ENCODE measurements around the gene SDCBP2. TPM values are rescaled to one million over a fixed set of nuclear protein-coding genes. Genes with fewer than 3 reads are reported as not detected.

SDCBP2 gene
- total RNA-seq, 1 donor from 2014 or later, result 2.2 TPM

DNA sequence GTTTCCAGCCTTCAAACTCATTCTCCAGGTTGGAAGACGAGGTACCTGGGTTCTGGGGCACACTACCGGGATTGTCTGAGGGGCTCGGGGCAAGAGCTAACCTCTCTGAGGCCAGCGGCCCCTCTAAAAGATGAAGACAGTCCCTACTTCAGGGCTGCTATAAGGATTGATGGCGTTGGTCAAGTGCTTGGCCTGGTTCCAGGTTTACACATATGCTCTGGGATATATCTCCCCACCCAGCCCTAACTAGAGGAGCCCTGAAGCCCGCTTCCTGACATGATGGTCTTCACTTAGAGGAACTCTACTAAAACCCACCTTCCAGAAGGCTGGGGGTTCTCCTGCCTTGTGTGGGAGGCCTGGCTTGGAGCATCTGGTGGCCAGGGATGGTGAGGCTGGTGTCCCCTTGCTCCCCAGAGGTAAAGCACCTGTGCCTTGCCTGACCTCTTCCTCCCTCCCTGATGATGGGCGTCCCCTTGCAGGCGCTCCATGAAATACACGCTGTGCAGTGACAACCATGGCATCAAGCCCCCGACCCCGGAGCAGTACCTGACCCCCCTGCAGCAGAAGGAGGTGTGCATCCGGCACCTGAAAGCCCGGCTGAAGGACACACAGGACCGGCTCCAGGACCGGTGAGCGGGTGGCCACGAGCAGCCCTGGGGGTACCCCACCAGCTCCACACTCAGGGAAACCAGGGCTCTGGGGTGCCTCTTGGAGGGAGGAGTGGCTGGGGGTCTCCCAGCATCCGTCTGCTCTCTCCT is 28.7 kb downstream of the SDCBP2 start:
- peak overlapping the region; percentile 67 for H3K4me3 Mint-ChIP-seq
- peaks cover 4% of the 10 kb centered on the region for H3K36me3 Mint-ChIP-seq (ENCODE audit: low read depth)
- H3K4me1 Mint-ChIP-seq (ENCODE audit: low read depth), result peaks cover 27% of the 10 kb centered on the region
- intact Hi-C loops (cut with micrococcal nuclease), result loop anchor here (5.0 kb wide), 1 partner anchor 73 kb away; the partner anchor contains the start of gene RAD21L1
- no peak overlapping the region for H3K27ac Mint-ChIP-seq
- no peaks in the 10 kb centered on the region for H3K27me3 Mint-ChIP-seq (ENCODE audit: insufficient read depth)
- no peaks in the 10 kb centered on the region for H3K9me3 Mint-ChIP-seq
- no peak for DNase-seq (ENCODE audit: low spot score)

GRCh38 chr20:1299522-1299921 is 29.4 kb downstream of the SDCBP2 start:
- Mint-ChIP-seq H3K36me3 (ENCODE audit: low read depth) (peaks cover 4% of the 10 kb centered on the region), H3K4me3 (no peak overlapping the region), H3K27ac (no peak overlapping the region), H3K4me1 (ENCODE audit: low read depth) (peaks cover 27% of the 10 kb centered on the region), H3K27me3 (ENCODE audit: insufficient read depth) (no peaks in the 10 kb centered on the region), H3K9me3 (no peaks in the 10 kb centered on the region)
- intact Hi-C loops (cut with micrococcal nuclease), result no loop called here
- DNase-seq (ENCODE audit: low spot score), result no peak

DNA sequence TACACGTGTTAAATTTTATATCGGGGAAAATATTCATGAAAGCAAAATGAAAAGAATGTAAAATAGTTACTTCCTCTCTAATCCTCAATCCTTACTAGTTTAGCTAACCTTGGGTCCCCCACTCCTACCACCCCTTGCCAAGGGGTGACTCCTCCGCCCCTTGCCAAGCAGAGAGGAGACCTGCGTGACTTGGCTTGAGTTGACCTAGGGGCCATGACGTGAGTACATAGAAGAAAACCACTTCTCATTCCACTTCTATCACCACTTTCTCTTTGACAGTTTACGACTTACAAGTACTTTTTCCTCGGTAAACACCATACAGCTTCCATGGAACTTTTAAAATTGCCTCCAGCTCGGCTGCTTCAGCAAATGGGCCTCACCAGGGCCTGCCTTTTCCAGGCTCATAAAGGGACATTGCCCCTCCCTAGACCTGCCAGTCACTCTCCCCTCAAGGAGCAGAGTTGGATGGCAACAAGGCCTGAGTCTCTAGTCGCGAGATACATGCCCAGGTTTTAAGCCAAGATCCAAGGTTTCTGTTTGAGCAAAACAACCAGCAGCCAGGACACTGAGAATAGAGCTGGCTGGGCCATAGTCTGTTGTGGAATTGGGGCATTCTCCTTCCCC is 29.9 kb downstream of the SDCBP2 start:
- intact Hi-C loops (cut with micrococcal nuclease), result no loop called here
- H3K4me1 Mint-ChIP-seq (ENCODE audit: low read depth), result peaks cover 27% of the 10 kb centered on the region
- H3K27ac Mint-ChIP-seq, result no peak overlapping the region
- peaks cover 4% of the 10 kb centered on the region for H3K36me3 Mint-ChIP-seq (ENCODE audit: low read depth)
- H3K27me3 Mint-ChIP-seq (ENCODE audit: insufficient read depth), result no peaks in the 10 kb centered on the region
- H3K9me3 Mint-ChIP-seq, result no peaks in the 10 kb centered on the region
- no peak overlapping the region for H3K4me3 Mint-ChIP-seq
- no peak for DNase-seq (ENCODE audit: low spot score)

- no peak for DNase-seq (ENCODE audit: low spot score)
- peaks cover 27% of the 10 kb centered on the region for H3K4me1 Mint-ChIP-seq (ENCODE audit: low read depth)
- H3K27me3 Mint-ChIP-seq (ENCODE audit: insufficient read depth), result no peaks in the 10 kb centered on the region
- H3K4me3 Mint-ChIP-seq, result no peak overlapping the region
- intact Hi-C loops (cut with micrococcal nuclease), result no loop called here
- no peaks in the 10 kb centered on the region for H3K9me3 Mint-ChIP-seq
- H3K27ac Mint-ChIP-seq, result no peak overlapping the region
- H3K36me3 Mint-ChIP-seq (ENCODE audit: low read depth), result peaks cover 4% of the 10 kb centered on the region
Observed at GRCh38 chr20:1298166-1298565, 30.8 kb downstream of the SDCBP2 start.

DNA sequence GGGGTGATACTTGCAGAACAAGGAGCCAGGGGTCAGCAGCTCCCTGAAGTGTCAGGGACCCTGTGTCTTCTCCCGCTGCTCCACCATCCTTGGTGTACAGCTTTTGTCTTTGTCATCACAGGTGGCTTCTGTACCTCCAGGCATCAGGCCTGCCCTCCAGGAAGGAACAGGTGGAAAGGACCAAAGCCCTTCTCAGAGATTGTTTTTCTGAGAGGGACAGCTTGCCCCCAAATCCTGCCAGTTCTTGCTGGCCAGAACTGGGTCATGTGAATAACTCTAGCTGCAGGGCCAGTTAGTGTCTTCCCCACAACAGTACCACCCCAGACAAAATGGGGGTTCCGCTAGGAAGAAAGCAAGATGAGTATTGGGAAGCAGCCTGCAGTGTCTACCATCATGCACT is 31.5 kb downstream of the SDCBP2 start:
- Mint-ChIP-seq H3K9me3 (no peaks in the 10 kb centered on the region), H3K27me3 (ENCODE audit: insufficient read depth) (no peaks in the 10 kb centered on the region), H3K36me3 (ENCODE audit: low read depth) (peaks cover 4% of the 10 kb centered on the region), H3K27ac (no peak overlapping the region), H3K4me1 (ENCODE audit: low read depth) (peaks cover 27% of the 10 kb centered on the region), H3K4me3 (no peak overlapping the region)
- no peak for DNase-seq (ENCODE audit: low spot score)
- intact Hi-C loops (cut with micrococcal nuclease), result no loop called here

- no peaks in the 10 kb centered on the region for H3K27me3 Mint-ChIP-seq (ENCODE audit: insufficient read depth)
- H3K4me3 Mint-ChIP-seq, result no peak overlapping the region
- intact Hi-C loops (cut with micrococcal nuclease), result no loop called here
- H3K4me1 Mint-ChIP-seq (ENCODE audit: low read depth), result peaks cover 27% of the 10 kb centered on the region
- H3K9me3 Mint-ChIP-seq, result no peaks in the 10 kb centered on the region
- DNase-seq (ENCODE audit: low spot score), result no peak
- no peak overlapping the region for H3K27ac Mint-ChIP-seq
- peaks cover 4% of the 10 kb centered on the region for H3K36me3 Mint-ChIP-seq (ENCODE audit: low read depth)
Observed at GRCh38 chr20:1296922-1297321, 32.0 kb downstream of the SDCBP2 start.

- no peak overlapping the region for H3K27ac Mint-ChIP-seq
- H3K9me3 Mint-ChIP-seq, result no peaks in the 10 kb centered on the region
- peaks cover 23% of the 10 kb centered on the region for H3K4me1 Mint-ChIP-seq (ENCODE audit: low read depth)
- intact Hi-C loops (cut with micrococcal nuclease), result no loop called here
- H3K36me3 Mint-ChIP-seq (ENCODE audit: low read depth), result peaks cover 4% of the 10 kb centered on the region
- no peaks in the 10 kb centered on the region for H3K27me3 Mint-ChIP-seq (ENCODE audit: insufficient read depth)
- no peak for DNase-seq (ENCODE audit: low spot score)
- no peak overlapping the region for H3K4me3 Mint-ChIP-seq
Observed at GRCh38 chr20:1296117-1296610, 32.8 kb downstream of the SDCBP2 start.

DNA sequence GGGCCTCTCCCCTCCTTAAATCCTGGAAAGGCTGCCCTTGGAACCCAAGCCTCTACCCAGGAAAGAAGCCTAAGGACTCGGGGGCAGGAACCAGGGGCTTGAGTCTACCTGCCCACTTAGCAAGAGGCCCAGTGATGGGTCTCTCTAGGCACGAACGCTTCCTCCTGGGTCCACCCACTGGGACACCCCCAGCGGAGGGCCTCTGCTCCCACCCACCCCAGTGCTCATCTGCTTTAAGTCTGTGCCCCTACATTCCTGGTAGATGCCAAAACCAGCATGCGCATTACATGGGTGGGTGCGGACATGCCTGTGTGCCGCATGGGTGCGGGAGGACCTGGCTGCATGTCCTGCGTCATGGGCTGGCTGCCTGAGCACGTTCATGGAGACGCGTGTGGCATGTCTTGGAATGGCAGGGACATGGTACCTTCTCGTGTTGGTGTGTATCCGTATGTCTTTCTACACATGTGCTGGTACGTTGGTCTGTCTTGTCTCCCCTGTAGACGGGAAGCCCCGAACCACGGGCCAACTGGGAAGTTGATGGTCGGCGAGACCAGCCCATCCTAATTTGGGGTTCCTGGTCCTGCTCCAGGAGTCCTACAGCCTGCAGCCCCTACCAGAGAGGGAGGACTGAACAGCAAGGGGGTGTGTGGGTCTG is 33.5 kb downstream of the SDCBP2 start:
- H3K4me1 Mint-ChIP-seq (ENCODE audit: low read depth), result peaks cover 15% of the 10 kb centered on the region
- H3K27ac Mint-ChIP-seq, result no peak overlapping the region
- H3K9me3 Mint-ChIP-seq, result no peaks in the 10 kb centered on the region
- no peaks in the 10 kb centered on the region for H3K27me3 Mint-ChIP-seq (ENCODE audit: insufficient read depth)
- intact Hi-C loops (cut with micrococcal nuclease), result no loop called here
- no peak overlapping the region for H3K4me3 Mint-ChIP-seq
- H3K36me3 Mint-ChIP-seq (ENCODE audit: low read depth), result peaks cover 1% of the 10 kb centered on the region
- DNase-seq (ENCODE audit: low spot score), result no peak

DNA sequence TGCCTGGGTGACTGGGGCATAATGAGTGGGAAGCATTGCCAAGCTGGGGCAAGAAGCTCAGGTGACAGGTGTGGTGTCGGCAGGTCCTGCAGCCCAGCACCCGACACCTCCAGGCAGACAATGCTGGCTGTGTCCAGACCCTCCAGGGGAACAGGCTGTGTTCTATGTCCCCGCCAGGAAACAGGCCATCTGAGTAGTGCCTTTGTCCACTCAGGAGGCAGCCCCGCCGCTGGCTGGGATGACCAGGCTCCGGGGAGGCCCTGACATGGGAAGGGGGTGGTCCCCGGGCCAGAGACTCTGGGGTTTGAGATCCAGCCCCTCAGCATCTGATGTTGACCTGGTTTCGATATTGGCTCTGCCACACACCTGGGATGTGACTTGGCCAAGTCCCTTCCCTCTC is 34.4 kb downstream of the SDCBP2 start:
- intact Hi-C loops (cut with micrococcal nuclease), result no loop called here
- no peaks in the 10 kb centered on the region for H3K36me3 Mint-ChIP-seq (ENCODE audit: low read depth)
- no peak overlapping the region for H3K4me3 Mint-ChIP-seq
- H3K9me3 Mint-ChIP-seq, result no peaks in the 10 kb centered on the region
- H3K27ac Mint-ChIP-seq, result no peak overlapping the region
- H3K4me1 Mint-ChIP-seq (ENCODE audit: low read depth), result peaks cover 6% of the 10 kb centered on the region
- H3K27me3 Mint-ChIP-seq (ENCODE audit: insufficient read depth), result no peaks in the 10 kb centered on the region
- no peak for DNase-seq (ENCODE audit: low spot score)

GRCh38 chr20:1293641-1294379 is 35.1 kb downstream of the SDCBP2 start:
- no peaks in the 10 kb centered on the region for H3K9me3 Mint-ChIP-seq
- DNase-seq (ENCODE audit: low spot score), result no peak
- intact Hi-C loops (cut with micrococcal nuclease), result no loop called here
- no peaks in the 10 kb centered on the region for H3K36me3 Mint-ChIP-seq (ENCODE audit: low read depth)
- no peak overlapping the region for H3K27ac Mint-ChIP-seq
- peaks cover under 1% of the 10 kb centered on the region for H3K4me1 Mint-ChIP-seq (ENCODE audit: low read depth)
- H3K4me3 Mint-ChIP-seq, result no peak overlapping the region
- H3K27me3 Mint-ChIP-seq (ENCODE audit: insufficient read depth), result no peaks in the 10 kb centered on the region

GRCh38 chr20:1292620-1293019 is 36.3 kb downstream of the SDCBP2 start:
- intact Hi-C loops (cut with micrococcal nuclease), result no loop called here
- no peaks in the 10 kb centered on the region for H3K27me3 Mint-ChIP-seq (ENCODE audit: insufficient read depth)
- peaks cover under 1% of the 10 kb centered on the region for H3K4me1 Mint-ChIP-seq (ENCODE audit: low read depth)
- no peak overlapping the region for H3K27ac Mint-ChIP-seq
- DNase-seq (ENCODE audit: low spot score), result no peak
- H3K4me3 Mint-ChIP-seq, result no peak overlapping the region
- H3K36me3 Mint-ChIP-seq (ENCODE audit: low read depth), result peaks cover 2% of the 10 kb centered on the region
- H3K9me3 Mint-ChIP-seq, result no peaks in the 10 kb centered on the region

GRCh38 chr20:1291191-1291741 is 37.7 kb downstream of the SDCBP2 start:
- intact Hi-C loops (cut with micrococcal nuclease), result no loop called here
- peaks cover 14% of the 10 kb centered on the region for H3K4me1 Mint-ChIP-seq (ENCODE audit: low read depth)
- peaks cover 6% of the 10 kb centered on the region for H3K36me3 Mint-ChIP-seq (ENCODE audit: low read depth)
- H3K27me3 Mint-ChIP-seq (ENCODE audit: insufficient read depth), result no peaks in the 10 kb centered on the region
- no peak for DNase-seq (ENCODE audit: low spot score)
- H3K4me3 Mint-ChIP-seq, result no peak overlapping the region
- H3K9me3 Mint-ChIP-seq, result no peaks in the 10 kb centered on the region
- no peak overlapping the region for H3K27ac Mint-ChIP-seq

Measured in activated T-helper 1 cell treated with anti-CD3 and anti-CD28 coated beads, Interleukin-12 subunit alpha, Interleukin-12 subunit beta, Interleukin-2, Interleukin-4 antibody, amounts not matched to agents 30 ng/mL and 10 ng/mL and 1 ng/mL, durations not matched to agents 14 hours and 24 hours and 36 hours (primary cell).